Natural killer cell (primary cell): ENCODE data around the gene CDR2L. TPM values are rescaled to one million over a fixed set of nuclear protein-coding genes. Genes with fewer than 3 reads are reported as not detected.
A peak's percentile ranks its signal among the peaks of the same experiment; 100 is the strongest.
"Not testable (repeated sequence)": the region's sequence is repeated elsewhere in the genome, so short reads cannot be mapped to it uniquely, and the experiment has no call there.

Experiments used
- ATAC-seq, 3 donors: fragments of 150-1000 bp in 2 of 3; fragments of 200-7000 bp in 1 of 3; cut with Tn5 transposase; 1 replicate in 1 of 3; 2 replicates in 2 of 3; pipeline ENCODE4 v1.10.0; 2021; ENCODE audit warnings: mild to moderate bottlenecking in 2 of 3, moderate library complexity in 2 of 3
- DNase-seq, 2 donors: peaks; one replicate each; pipeline versions ENCODE4 v3.0.0 to v3.0.0-alpha.2; 2013 to 2021; ENCODE audit warnings: mixed read lengths in 1 of 2
- H3K27ac ChIP-seq: one replicate; pipeline ENCODE4 v1.5.1; 2013; ENCODE audit warnings: mild to moderate bottlenecking, low read length
- H3K27me3 ChIP-seq: one replicate; pipeline ENCODE4 v1.6.1; 2013; ENCODE audit warnings: low read length; ENCODE audit not compliant: control insufficient read depth, insufficient read depth
- H3K36me3 ChIP-seq: one replicate; pipeline ENCODE4 v1.6.1; 2013; ENCODE audit warnings: low read length; ENCODE audit not compliant: control insufficient read depth, insufficient read depth
- H3K4me1 ChIP-seq: one replicate; pipeline ENCODE4 v1.6.1; 2013; ENCODE audit warnings: low read length; ENCODE audit not compliant: control insufficient read depth, insufficient read depth
- H3K4me3 ChIP-seq: one replicate; pipeline ENCODE4 v1.5.1; 2013; ENCODE audit warnings: low read length
- H3K9me3 ChIP-seq: one replicate; pipeline ENCODE4 v1.6.1; 2013; ENCODE audit warnings: low read length; ENCODE audit not compliant: control insufficient read depth, insufficient read depth
- H3K27ac Mint-ChIP-seq, 2 donors: one replicate each; pipeline ENCODE4 v1.8.0; 2022; ENCODE audit warnings: mild to moderate bottlenecking in 2 of 2, mixed read lengths in 2 of 2, moderate library complexity in 1 of 2
- H3K27me3 Mint-ChIP-seq, 2 donors: one replicate each; pipeline ENCODE4 v1.8.0; 2022; ENCODE audit warnings: low read depth in 2 of 2, mixed read lengths in 2 of 2
- H3K36me3 Mint-ChIP-seq: one replicate; pipeline ENCODE4 v1.8.0; 2022; ENCODE audit warnings: mixed read lengths
- H3K4me1 Mint-ChIP-seq, 2 donors: one replicate each; pipeline ENCODE4 v1.8.0; 2022; ENCODE audit warnings: mixed read lengths in 2 of 2
- H3K4me3 Mint-ChIP-seq: one replicate; pipeline ENCODE4 v1.8.0; 2022; ENCODE audit warnings: mild to moderate bottlenecking, moderate library complexity, mixed read lengths
- H3K9me3 Mint-ChIP-seq, 2 donors: one replicate each; pipeline ENCODE4 v1.8.0; 2022; ENCODE audit warnings: mixed read lengths in 2 of 2
- CTCF ChIP-seq: fragments of 200-600 bp; IDR thresholded peaks from one replicate; pipeline ENCODE4 v1.8.0; 2022; ENCODE audit warnings: antibody characterized with exemption
- WGBS: methylation state at CpG from one replicate; pipeline ENCODE4 v1.1.7; 2013; ENCODE audit warnings: missing lambda C conversion rate; ENCODE audit not compliant: insufficient coverage; 5-methylcytosine and 5-hydroxymethylcytosine counted together
- intact Hi-C: fragments of 100-400 bp; cut with micrococcal nuclease; formaldehyde crosslinking; loops from one replicate; pipeline ENCODE4 v1.14.2; 2022
- total RNA-seq, 4 donors: library from RNA; stranded (reverse); fragments of 120-200 nt in 1 of 4; gene quantifications; one replicate each; pipeline versions ENCODE4 v1.2.3 to v1.2.4, GENCODE V29; 2013 to 2022

The CDR2L gene
- total RNA-seq, 3 donors from 2014 or later (not counting 1 experiment from before 2014, with no cell fraction given), result 0.14 to 0.23 TPM; not detected in 1

DNA sequence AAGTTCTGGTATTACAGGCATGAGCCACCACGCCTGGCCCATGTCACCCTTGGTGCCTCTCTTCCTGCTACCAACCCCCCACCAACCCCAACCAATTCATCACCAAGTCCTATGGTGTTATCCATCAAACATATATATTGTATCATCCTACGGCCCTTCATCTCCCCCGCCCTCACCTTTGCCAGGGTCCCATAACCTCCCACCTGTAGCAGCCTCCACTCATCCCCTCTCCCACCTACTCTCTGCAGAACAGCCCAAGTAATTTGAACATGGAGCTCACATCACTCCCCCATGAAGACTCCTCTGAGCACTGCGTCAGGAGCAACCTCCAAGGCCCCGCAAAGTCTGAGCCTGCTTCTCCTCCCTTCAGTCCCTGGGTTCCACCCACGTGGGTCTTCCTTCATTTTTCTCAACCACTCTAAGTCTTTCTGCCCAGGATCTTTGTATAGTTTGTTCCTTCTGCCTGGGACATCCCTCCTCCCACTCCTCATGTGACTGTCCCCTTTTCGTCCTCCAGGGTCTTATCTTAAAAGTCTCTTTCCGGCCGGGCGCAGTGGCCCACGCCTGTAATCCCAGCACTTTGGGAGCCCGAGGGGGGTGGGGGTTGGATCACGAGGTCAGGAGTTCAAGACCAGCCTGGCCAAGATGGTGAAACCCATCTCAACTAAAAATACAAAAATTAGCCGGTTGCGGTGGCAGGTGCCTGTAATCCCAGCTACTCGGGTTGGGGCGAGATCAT, 7.9 kb upstream of the CDR2L start:
- no peak overlapping the region for H3K27ac ChIP-seq
- no peak for TF ChIP-seq CTCF
- intact Hi-C loops, result no loop called here
- ATAC-seq (no peak), DNase-seq (no peak)
- H3K4me1 ChIP-seq, result peaks cover 18% of the 10 kb centered on the region
- WGBS, result 86% methylated on average over 17 of the region's 17 CpGs
- H3K4me3 ChIP-seq, result no peak overlapping the region
- H3K9me3 ChIP-seq, result no peaks in the 10 kb centered on the region
- H3K4me1 Mint-ChIP-seq, result peaks cover 0 to 12% of the 10 kb centered on the region in 2 donors
- H3K9me3 Mint-ChIP-seq, result no peaks in the 10 kb centered on the region
- H3K4me3 Mint-ChIP-seq, result no peak overlapping the region
- H3K36me3 Mint-ChIP-seq, result no peaks in the 10 kb centered on the region
- no peaks in the 10 kb centered on the region for H3K27me3 ChIP-seq
- peaks cover 0 to 21% of the 10 kb centered on the region in 2 donors for H3K27me3 Mint-ChIP-seq
- H3K27ac Mint-ChIP-seq, result no peak overlapping the region
- no peaks in the 10 kb centered on the region for H3K36me3 ChIP-seq

DNA sequence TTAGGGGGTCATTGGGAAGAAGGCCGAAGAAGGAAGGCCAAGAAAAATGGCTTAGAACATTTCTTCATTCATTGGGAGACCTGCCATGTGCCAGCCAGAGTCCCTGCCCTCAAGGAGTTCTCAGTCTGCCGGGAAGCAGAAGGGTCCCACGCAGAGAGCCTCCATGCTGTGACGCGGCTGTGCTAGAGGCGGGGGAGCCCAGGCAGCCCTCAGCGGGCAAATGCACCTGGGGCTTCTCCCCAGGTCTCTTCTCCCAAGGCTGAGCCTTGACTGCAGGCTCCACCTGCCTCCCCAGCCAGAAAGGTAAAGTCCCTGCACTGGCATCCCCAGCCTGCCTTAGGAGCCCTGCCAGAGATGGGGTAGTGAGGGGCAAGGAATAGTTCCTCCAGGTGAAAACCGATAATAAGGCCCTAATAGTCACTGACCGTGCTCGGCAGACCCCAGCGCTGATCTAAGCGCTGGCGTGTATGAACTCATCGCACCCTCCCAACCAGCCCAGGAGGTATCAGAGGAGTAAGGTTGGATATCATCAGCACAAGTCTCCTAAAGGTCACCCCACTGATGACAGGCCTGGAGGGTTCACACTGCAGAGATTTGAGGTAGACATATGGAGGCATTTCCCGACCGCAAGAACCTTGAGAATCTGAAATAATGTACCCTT, 6.0 kb upstream of the CDR2L start:
- H3K4me1 Mint-ChIP-seq, result peaks cover under 1 to 12% of the 10 kb centered on the region in 2 donors
- Histone ChIP-seq H3K27me3 (no peaks in the 10 kb centered on the region), H3K36me3 (no peaks in the 10 kb centered on the region), H3K27ac (peak overlapping the region; percentile 56), H3K4me3 (peak overlapping the region; percentile 60), H3K9me3 (no peaks in the 10 kb centered on the region), H3K4me1 (peaks cover 18% of the 10 kb centered on the region)
- peaks cover 7 to 17% of the 10 kb centered on the region in 2 donors for H3K27me3 Mint-ChIP-seq
- no peak for TF ChIP-seq CTCF
- no peaks in the 10 kb centered on the region for H3K9me3 Mint-ChIP-seq
- H3K4me3 Mint-ChIP-seq, result peak overlapping the region; percentile 84
- no peaks in the 10 kb centered on the region for H3K36me3 Mint-ChIP-seq
- DNase-seq, result no peak
- peak overlapping the region; percentile 67 to 85 for H3K27ac Mint-ChIP-seq
- WGBS, result 51% methylated on average over 16 of the region's 16 CpGs
- ATAC-seq, result peak in 1 of 3 donors; percentile 56
- intact Hi-C loops, result no loop called here

DNA sequence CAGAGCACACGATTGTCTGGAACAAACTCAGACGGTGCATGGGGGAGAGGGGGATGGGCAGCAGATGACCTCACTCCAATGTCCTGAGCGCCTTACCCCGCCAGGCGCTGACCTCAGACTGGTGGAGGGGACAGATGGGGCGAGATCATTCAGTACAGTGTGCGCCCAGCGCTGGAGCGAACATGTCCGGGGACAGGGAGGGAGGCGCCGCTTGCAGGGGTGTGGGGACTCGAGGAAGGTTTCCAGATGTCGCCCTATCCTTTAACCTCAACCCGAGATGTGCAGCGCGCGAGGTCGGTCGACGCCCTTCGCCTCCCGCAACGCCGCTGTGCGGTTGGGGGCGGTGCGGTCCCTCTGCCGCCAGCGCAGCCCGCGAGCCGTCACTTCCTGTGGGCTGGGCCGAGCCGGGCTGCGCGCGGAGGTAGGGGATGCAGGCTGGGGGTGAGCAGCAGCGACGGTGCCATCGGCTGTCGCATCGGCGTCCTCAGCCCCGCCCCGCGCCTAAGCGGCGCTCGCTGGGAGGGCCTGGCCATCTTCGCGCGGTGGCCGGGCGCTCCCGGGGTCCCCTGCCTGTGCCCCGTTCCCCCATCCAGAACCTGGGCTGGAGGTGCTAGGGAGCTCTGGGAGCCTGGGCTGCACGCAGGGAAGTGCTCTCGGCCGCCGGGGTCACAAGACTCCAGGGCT, 5.3 kb upstream of the CDR2L start:
- H3K27me3 Mint-ChIP-seq, result peaks cover 7 to 15% of the 10 kb centered on the region in 2 donors
- H3K36me3 ChIP-seq, result no peaks in the 10 kb centered on the region
- H3K27me3 ChIP-seq, result no peaks in the 10 kb centered on the region
- H3K4me1 Mint-ChIP-seq, result peaks cover 7 to 14% of the 10 kb centered on the region in 2 donors
- peak overlapping the region; percentile 60 for H3K4me3 ChIP-seq
- H3K9me3 Mint-ChIP-seq, result no peaks in the 10 kb centered on the region
- no peak for TF ChIP-seq CTCF
- H3K27ac ChIP-seq, result peak overlapping the region; percentile 56
- no peaks in the 10 kb centered on the region for H3K9me3 ChIP-seq
- DNase-seq (peak; percentile 77 to 91), ATAC-seq (peak; percentile 88 to 95 (median 90))
- intact Hi-C loops, result no loop called here
- under 1% methylated on average over 61 of the region's 61 CpGs for WGBS
- H3K4me3 Mint-ChIP-seq, result peak overlapping the region; percentile 84
- H3K27ac Mint-ChIP-seq, result peak overlapping the region; percentile 67 to 85
- H3K36me3 Mint-ChIP-seq, result no peaks in the 10 kb centered on the region
- H3K4me1 ChIP-seq, result peaks cover 22% of the 10 kb centered on the region

- peak overlapping the region; percentile 84 for H3K4me3 Mint-ChIP-seq
- Histone ChIP-seq H3K27ac (peak overlapping the region; percentile 51), H3K4me3 (peak overlapping the region; percentile 60), H3K4me1 (peaks cover 24% of the 10 kb centered on the region)
- intact Hi-C loops, ATAC-seq, H3K27me3 ChIP-seq, H3K9me3 Mint-ChIP-seq, H3K36me3 ChIP-seq, H3K36me3 Mint-ChIP-seq, H3K9me3 ChIP-seq: not testable (repeated sequence)
- DNase-seq, result peak in 1 of 2 donors; percentile 46
- peaks cover 9 to 18% of the 10 kb centered on the region in 2 donors for H3K4me1 Mint-ChIP-seq
- WGBS, result 39% methylated on average over 14 of the region's 14 CpGs
- peak overlapping the region; percentile 60 to 85 for H3K27ac Mint-ChIP-seq
- peaks cover 7 to 16% of the 10 kb centered on the region in 2 donors for H3K27me3 Mint-ChIP-seq
Measured at GRCh38 chr17:74982663-74983313, 4.6 kb upstream of the CDR2L start.
